ENCODE measurements around the gene TSC2.
A peak's percentile ranks its signal among the peaks of the same experiment; 100 is the strongest.
"Not testable (repeated sequence)": the region's sequence is repeated elsewhere in the genome, so short reads cannot be mapped to it uniquely, and the experiment has no call there.

TSC2 gene

DNA sequence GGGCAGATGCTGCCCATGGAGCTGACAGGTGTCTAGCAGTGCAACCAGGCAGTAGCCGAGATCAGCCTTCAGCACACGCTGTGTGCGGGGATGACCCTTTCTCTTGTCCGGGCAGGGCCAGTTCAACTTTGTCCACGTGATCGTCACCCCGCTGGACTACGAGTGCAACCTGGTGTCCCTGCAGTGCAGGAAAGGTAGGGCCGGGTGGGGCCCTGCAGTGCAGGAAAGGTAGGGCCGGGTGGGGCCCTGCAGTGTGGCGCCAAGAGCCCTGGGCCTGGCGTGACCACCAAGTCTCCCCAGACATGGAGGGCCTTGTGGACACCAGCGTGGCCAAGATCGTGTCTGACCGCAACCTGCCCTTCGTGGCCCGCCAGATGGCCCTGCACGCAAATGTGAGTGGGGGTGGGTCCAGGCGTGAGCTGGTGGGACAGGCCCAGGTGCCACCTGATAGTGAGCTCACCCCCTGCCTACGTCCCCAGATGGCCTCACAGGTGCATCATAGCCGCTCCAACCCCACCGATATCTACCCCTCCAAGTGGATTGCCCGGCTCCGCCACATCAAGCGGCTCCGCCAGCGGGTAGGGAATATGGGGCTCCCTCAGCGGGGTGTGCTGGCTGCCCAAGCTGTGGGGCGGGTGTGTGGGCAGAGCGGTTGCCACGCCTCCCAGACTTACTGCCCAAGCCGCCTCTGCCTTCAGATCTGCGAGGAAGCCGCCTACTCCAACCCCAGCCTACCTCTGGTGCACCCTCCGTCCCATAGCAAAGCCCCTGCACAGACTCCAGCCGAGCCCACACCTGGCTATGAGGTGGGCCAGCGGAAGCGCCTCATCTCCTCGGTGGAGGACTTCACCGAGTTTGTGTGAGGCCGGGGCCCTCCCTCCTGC is 40.2 kb downstream of the TSC2 start:
- DNase-seq, result no peak

DNA sequence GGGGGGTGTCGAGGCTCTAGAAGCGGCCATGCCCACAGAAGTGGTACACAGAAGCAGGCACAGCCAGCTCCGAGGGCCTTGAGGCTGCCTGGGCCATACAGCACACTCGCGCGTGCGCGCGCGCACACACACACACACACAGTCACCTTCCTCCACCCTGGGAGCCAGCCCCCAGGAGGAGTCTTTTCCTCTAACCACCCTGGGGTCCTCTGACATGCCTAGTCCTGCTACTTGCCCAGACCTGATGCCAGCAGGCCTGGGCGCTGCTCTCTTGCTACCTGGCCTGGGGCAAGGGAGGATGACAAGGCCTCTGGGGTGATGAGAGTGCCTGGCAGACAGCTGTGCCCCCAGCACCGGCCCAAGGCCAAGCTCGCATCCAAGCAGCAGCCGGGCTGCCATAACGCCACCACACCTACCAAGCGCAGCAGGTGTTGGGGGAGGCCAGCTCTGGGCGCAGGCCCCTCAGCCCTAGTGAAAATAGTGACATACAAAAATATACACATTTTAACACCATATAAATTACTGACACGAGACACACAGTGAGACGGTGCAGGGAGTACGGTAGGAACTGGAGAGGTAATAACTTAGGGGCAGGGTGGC is 41.1 kb downstream of the TSC2 start:
- DNase-seq, result no peak

GRCh38 chr16:2089706-2090480 is 42.1 kb downstream of the TSC2 start:
- DNase-seq, result no peak

GRCh38 chr16:2090481-2090776 is 42.6 kb downstream of the TSC2 start:
- DNase-seq, result no peak

- DNase-seq, result peak; percentile 90
Measured at GRCh38 chr16:2090777-2091546, 43.2 kb downstream of the TSC2 start.

- no peak for DNase-seq
Measured at GRCh38 chr16:2091547-2092255, 43.9 kb downstream of the TSC2 start.

DNA sequence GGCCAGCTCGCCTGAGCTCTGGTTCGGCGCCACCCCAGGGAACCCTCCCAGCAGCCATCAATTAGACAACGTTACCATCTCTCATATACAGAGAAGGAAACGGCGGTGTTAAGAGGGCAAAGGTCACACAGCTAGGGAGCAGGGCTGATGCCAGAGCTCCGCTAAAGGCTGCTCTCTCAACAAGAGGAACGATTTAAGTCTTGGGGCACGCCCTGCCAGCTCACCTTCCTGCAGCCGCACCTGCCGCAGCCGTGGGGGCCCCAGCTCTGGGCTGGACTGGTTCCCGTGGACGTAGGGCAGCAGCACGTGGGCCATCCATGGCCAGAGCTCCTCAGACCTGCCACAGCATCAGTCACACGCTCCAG is 44.5 kb downstream of the TSC2 start:
- DNase-seq, result no peak

- DNase-seq, result no peak
Measured at GRCh38 chr16:2092866-2093265, 45.1 kb downstream of the TSC2 start.

DNA sequence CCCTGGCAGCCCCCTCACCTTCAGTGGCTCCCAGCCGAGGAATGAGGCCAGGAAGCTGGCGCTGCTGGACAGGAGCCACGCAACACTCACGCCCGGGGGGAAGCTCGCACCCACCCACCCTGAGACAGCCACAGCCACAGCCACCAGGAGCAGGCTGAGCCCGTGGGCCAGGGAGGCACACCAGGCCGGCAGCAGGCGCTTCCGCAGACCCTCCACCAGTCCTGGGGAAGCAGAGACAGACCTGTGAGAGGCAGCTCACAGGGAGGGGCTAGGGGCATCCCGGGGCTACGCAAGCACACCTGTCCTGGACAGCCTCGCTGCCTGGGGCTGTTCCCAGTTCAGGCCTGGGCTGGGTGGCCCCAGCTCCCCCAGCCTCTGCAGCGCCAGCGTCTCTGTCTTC is 46.0 kb downstream of the TSC2 start:
- no peak for DNase-seq

DNA sequence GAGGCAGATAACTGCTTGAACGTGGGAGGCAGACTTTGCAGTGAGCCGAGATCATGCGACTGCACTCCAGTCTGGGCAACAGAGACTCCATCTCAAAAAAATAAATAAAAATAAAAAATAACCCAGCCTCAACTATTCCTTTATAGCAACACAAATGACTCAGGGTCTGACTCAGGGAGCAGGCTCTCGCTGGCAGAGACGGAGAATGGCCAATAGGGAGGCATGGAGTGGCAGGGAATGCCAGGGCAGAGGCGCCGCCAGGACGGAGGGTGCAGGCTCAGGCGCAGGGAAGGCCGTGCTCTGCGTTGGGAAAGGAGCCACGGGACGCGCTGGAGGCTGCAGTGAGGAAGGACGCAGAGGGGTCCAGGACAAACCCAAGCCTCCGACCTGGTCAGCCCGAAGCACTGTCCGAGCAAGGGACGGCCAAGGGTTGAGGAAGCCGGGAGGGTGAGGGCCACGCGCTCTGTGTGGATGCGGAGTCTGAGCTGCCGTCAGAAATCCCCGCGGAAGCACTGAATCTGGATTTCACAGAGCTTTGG is 47.6 kb downstream of the TSC2 start:
- no peak for DNase-seq

DNA sequence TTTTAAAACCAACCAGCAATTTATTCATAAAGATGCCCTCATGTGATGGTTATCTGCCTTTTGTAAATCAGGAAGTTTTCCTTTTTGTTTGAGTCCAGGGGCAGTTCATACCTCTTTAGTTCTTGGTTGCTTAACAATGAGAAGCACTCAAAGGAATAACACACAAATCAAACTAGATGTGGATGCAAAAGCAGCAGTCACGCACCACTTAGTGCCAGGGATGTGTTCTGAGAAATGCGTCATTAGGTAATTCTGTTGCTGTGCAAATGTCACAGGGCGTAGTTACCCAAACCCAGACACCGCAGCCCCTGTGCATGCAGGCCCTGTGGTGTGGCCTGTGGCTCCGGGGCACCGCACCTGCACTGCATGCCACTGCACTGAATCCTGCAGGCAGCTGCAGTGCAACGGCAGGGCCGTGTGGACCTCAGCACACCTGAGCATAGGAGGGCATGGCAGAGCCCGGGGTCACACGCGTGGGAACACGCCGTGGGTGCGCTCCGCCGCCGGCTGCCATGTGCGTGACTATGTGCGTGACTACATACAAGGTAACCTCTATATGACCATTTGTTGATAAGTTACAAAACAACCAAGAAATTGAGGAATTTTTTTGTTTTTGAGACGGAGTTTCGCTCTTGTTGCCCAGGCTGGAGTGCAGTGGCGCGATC is 48.3 kb downstream of the TSC2 start:
- no peak for DNase-seq

DNA sequence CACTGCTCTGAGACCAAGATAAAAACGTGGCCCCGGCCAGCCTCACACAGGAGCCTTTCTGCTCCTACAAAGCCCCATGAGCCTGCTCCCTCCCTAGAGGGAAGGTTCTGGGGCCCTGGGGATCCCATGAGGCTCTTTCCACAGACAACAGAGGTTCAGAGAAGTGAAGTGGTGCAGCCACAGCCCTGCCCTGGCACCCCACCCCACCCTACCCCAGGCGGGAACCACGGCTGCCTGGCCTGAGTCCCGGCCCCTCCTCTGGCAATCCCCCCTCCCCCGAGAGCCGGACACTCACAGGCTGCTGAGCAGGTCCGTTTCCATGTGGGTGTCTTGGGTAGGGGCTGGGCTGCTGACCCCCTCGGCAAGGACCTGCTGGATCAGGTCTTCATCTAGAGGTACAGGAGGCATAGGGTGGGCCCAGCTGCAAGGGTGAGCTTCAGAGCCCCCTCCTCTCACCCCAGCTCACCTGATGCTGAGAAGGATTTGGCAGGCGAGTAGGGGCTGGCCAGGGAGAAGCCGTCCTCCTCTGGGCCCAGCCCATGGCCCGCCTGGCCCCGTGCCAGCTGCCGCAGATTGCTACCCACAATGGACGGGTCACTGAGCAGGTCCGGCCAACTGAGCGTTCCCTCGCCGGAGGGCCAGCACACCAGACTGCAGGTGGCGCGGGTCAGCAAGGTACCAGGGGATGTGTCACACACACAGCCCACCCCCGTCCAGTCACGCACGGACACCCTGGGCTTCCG is 49.2 kb downstream of the TSC2 start:
- DNase-seq, result no peak

DNA sequence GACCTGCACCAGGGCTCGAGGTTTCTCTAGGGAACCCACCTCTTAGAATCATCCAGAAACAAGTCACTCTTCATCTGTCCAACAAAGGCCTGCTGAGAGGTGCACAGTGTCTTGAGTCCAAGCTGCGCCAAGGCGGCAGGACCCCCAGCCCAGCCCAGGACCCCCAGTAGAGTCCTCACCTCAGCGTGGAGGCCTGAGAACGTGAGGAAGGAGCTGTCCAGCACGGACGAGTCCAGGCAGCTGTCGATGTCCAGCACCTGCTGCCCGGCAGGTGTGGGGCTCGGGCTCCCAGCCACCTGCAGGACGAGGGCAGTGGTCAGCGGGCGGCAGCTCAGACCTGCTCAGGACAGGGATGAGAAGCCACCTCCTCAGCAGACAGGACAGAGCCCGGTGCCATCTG is 49.9 kb downstream of the TSC2 start:
- not testable (repeated sequence) for DNase-seq

DNA sequence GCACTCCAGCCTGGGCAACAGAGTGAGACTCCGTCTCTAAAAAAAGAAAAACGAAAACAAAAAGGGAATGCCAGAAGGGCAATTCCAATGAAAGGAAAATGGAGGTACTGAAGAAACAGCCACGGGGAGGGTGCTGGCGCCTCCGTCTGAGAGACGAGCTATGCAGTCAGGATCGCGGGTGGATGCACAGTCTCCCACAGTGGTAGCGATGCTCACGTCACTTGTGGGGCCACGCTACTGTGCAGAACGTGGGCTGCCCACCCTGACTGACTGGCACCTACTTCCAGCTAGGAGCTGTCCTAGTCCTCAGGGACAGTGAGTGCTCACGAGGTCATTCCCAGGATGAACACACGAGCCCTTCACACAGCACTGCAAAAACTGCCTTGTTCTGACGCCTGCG is 53.8 kb downstream of the TSC2 start:
- DNase-seq, result not testable (repeated sequence)

GRCh38 chr16:2102471-2102870 is 54.7 kb downstream of the TSC2 start:
- no peak for DNase-seq

DNA sequence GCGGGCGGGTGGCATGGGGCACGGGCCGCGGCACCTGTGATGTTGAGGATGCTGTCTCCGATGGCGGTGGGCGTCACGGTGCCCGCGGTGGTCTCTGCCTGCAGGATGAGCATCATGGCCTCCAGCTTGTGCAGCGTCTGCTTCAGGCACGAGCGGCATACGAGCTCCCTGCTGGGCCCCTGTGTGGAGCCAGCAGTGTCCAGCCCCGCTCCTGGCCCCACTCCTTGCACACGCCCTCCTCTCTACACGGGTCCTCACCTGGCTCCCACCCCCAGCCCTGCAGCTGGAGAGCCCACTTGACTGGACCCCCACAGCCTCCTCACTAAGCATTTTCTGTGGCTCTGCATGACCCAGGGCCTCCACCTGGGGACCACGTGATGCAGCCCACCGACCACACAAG is 56.7 kb downstream of the TSC2 start:
- not testable (repeated sequence) for DNase-seq

DNA sequence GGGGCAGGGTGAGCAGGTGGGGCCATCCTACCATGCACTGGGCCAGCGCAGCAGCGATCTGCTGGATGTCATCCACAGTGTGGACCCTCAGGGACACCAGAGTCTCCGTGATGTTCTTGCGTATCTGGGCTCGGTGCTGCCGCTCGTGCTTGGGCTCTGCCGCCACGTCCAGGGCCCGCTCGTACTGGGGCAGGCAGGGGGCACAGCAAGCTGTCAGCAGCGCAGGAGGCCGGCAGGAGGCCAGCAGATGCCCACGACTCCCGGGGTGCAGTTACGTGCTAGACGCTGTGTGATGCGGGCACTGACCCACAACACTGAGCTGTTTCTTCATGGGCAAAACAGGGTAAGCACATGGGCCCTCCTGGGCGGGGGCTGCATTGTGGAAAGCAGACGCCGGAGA is 57.5 kb downstream of the TSC2 start:
- not testable (repeated sequence) for DNase-seq

DNA sequence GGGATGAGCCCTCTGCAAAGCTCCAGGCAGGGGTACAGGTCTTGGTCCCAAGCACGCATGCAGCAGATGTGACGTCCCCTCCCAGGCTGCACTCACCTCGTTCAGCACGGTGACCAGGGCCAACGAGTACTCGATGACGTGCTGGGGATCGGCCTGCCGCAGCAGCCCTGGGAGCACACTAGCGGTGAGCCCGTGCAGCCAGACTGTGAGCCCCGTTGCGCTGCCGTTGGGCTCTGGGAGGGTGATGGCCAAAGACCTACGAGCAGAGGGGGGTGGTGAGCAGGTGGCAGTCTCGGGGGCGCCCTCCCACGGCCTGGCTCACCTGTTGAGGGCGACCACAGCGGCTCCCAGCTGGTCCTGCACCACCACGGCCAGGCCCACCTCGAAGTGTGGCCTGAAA is 58.0 kb downstream of the TSC2 start:
- DNase-seq, result not testable (repeated sequence)

DNA sequence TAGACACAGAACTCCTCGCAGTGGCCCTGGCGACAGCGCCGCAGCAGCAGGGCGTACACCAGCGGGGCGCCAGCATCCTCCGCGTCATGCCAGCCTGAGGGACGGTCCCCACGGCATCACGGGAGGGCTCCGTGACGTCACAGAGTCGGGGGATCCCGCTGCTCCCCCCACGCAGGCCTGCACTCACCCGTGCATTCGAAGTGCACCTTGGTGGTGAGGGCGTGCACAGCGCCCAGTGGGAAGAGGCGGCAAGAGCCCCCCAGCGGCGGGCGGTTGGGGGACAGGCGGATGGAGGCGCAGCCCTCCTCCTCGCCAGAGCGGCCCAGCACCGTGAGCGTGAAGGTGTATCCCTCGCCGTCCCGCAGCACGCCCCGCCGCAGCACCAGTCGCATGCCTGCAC is 58.4 kb downstream of the TSC2 start:
- not testable (repeated sequence) for DNase-seq

DNA sequence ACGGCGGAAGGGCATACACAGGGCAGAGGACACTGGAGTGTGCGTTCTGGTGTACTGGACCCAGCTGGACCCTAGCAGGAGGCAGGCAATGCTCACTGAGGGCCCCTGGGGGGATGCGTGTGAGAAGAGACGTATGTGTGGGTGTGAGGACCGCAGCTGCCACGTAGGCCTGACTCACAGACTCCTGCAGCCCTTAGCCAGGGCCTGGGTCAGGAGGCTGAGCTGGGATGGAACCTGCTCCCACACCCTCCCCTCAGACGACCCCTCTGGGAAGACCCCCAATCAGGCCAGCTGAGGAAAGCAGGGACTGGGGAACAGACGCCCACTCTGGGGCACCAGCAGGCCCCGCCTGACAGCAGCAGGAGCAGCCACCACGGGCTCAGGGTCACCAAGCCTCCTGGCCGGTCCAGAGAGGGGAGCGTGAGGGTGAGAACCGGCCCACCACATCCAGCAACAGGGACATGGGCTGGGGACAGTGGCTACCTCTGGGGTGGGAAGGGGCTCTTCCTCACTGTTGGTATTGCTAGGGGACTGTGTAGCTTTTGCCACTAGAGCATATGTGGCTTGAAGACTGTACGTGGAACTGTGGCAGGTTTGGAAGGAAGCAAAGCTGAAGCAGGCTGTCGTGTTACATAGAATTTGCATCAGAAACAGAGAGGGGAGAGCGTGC is 59.5 kb downstream of the TSC2 start:
- DNase-seq, result not testable (repeated sequence)

DNA sequence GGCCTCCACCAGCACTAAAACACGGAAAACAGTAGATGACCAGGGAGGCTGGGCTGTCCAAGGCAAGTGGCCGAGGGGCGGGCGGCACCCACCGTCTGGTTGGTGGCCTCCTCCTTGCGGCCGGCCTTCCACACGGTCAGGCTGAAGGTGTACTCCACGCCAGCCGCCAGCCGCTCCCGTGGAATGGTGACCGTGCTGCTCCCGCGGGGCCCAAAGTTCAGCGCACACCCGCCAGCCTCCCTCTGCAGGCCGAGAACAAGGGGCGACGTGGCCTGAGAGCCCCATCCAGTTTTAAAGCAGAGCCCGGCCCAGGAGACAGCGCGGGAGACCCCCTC is 60.0 kb downstream of the TSC2 start:
- DNase-seq, result not testable (repeated sequence)
